Astrocyte of the spinal cord (primary cell): ENCODE results near the gene DMRTB1.

Experiments used
- DNase-seq: peaks from one replicate; pipeline ENCODE4 v3.0.0; 2011; ENCODE audit warnings: low read depth, low spot score
- H3K4me3 ChIP-seq: 2 replicates; pipeline ENCODE4 v1.5.1; 2011; ENCODE audit warnings: low read depth, mild to moderate bottlenecking, low read length, moderate library complexity
- in situ Hi-C: cut with HindIII; loops from 2 replicates; pipeline ENCODE4 v1.10.0; 2017; ENCODE audit warnings: low sequenced_read_pairs
- TF ChIP-seq, protein P1 (sequence below): IDR thresholded peaks from 2 replicates; pipeline ENCODE4 v1.5.1; 2012; ENCODE audit warnings: low read depth, mild to moderate bottlenecking, low read length, inconsistent platforms

Gene DMRTB1

DNA sequence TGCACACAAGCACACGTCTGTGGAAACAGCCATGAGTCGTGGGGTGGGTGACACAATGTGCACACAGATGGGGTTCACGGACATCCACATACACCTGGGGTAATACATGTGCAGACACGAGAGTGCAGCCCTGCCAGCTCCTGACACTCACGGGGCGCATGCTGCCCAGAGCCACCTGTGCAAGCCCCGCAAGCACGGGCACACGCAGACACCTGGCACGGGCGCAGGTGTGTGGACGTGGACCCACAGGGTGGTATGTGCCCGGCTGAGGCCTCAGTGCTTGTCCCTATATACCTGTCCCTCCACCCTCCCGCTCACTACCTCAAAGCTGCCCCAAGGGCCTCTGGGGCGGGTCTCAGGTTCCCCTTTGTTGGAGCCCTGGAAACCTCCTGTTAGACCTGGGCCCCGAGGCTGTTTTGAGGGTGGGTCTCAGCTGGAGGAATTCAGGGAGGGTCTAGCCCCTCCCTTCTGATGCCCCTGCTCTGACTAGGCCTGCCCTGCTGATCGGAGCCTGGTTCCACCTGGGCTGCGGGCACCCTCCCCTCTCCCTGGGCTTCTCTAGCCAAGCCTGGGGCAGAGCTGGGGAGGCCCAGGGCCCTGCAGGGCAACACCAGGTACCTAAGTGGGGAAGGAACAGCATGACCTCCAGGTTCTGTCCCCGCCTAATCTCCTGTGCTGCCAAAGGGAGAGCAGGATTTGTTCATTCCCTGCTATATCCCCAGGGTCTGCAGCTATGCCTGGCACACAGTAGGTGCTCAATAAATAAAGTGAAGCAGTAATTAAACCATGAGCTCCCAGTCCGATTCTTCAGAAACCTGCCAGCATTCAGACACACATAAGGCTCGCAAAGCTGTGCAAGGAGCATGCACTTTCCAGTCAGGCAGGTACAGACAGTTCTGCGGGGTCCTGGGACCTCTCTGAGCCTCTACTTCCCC is 49.1 kb downstream of the DMRTB1 start:
- DNase-seq = no peak
- TF ChIP-seq, protein P1, sequence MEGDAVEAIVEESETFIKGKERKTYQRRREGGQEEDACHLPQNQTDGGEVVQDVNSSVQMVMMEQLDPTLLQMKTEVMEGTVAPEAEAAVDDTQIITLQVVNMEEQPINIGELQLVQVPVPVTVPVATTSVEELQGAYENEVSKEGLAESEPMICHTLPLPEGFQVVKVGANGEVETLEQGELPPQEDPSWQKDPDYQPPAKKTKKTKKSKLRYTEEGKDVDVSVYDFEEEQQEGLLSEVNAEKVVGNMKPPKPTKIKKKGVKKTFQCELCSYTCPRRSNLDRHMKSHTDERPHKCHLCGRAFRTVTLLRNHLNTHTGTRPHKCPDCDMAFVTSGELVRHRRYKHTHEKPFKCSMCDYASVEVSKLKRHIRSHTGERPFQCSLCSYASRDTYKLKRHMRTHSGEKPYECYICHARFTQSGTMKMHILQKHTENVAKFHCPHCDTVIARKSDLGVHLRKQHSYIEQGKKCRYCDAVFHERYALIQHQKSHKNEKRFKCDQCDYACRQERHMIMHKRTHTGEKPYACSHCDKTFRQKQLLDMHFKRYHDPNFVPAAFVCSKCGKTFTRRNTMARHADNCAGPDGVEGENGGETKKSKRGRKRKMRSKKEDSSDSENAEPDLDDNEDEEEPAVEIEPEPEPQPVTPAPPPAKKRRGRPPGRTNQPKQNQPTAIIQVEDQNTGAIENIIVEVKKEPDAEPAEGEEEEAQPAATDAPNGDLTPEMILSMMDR = no peak
- H3K4me3 ChIP-seq = no peak overlapping the region
- in situ Hi-C loops = no loop called here

DNA sequence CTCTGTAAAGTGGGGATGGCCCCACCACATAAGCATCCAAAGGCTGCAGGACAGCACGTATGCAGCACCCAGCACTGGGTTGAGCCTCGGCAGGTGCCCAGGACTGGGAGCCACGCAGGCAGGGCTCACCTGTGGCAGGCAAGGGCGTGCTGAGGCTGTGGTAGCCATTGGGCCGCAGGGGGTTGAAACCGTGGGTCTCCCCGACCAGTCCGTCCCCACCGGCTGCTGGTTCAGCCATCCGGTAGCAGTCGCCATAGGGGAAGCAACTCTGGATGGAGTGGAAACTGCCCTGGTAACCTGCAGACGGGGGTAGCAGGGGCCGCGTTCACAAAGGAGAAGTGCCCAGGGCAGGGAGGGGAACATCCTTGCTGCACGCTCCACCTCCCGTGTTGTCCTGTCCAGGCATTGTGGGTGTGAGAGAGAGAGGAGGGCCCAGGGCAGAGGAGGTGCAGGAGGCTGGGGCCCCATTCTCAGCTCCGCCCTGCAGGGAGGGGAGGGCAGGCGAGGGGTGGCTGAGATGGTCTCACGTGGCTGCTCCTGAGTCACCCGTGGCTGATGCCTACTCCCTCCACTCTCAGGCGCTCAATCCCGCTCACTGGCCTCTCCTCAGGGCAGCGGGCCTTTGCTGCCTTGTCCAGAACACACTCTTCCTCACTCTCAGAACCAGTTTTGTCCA is 49.9 kb downstream of the DMRTB1 start:
- TF ChIP-seq, protein P1 = no peak
- no peak overlapping the region for H3K4me3 ChIP-seq
- in situ Hi-C loops = no loop called here
- no peak for DNase-seq

DNA sequence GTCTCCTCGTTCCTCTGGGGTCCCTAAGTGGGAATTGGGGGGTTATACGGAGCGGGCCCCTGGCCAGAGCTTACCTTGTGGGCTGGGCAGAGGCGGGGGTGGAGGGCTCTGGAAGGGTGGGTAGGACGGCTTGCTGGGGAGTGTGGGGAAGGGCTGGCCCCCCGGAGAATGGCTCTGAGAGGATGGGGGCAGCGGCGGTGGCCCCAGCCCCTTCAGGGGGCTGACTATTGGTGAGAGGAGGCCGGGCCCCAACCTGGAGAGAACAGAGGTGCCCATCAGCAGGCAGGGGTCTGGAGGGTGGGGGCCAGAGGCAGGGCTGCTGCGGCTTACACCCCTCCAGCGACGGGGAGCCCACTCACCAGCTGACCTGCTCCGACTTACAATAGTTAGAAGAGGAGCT is 50.6 kb downstream of the DMRTB1 start:
- TF ChIP-seq, protein P1 = no peak
- in situ Hi-C loops = no loop called here
- no peak overlapping the region for H3K4me3 ChIP-seq
- no peak for DNase-seq

DNA sequence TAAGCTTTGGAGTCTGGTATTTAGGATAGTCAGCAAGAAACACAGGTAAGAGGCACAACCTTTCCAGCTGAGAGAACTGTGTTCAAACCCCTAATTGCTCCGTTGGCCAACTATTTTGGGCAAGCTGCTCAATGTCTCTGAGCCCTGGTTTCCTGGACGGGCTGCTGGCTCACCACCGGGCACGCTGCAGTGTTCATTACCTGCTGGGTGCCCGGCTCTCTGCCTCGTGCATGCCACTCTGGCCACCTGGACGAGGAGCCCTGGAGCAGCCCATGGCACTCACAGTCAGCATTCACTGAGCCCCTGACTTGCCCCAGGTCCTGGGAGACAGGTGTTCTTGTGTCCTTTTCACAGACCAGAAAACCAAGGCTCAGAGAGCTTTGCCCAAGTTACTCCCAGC is 51.0 kb downstream of the DMRTB1 start:
- no peak for DNase-seq
- TF ChIP-seq, protein P1 = no peak
- H3K4me3 ChIP-seq = no peak overlapping the region
- in situ Hi-C loops = no loop called here

DNA sequence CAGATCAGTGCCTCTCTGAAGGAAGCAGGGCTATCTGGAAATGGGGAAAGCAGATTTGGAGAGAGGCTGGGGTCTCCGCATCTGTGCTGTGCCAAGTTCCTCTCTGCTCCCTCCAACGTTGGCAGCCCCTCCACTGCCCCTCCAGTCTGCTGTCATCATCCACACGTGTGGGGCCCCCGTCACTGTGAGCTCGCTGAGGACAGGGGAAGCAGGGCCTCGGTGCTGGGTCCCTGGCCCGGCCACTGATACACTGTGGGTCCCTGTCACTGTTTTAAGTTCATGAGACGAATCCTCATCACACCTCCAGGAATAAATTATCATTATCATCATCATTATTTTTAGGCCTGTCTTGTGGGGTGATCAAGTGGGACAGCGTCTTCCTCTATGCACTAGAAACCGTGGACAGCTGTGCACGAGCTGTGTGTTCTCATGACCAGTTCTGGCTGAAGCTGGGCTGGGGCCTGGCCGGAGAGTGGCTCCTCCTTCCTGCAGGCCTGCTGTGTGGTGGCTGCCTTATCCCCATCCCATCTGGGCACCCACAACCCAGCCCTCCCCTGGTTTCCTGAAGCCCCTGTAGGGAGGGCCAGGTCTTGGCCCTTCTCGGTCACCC is 52.2 kb downstream of the DMRTB1 start:
- no peak for DNase-seq
- H3K4me3 ChIP-seq = no peak overlapping the region
- TF ChIP-seq, protein P1 = no peak
- in situ Hi-C loops = no loop called here

DNA sequence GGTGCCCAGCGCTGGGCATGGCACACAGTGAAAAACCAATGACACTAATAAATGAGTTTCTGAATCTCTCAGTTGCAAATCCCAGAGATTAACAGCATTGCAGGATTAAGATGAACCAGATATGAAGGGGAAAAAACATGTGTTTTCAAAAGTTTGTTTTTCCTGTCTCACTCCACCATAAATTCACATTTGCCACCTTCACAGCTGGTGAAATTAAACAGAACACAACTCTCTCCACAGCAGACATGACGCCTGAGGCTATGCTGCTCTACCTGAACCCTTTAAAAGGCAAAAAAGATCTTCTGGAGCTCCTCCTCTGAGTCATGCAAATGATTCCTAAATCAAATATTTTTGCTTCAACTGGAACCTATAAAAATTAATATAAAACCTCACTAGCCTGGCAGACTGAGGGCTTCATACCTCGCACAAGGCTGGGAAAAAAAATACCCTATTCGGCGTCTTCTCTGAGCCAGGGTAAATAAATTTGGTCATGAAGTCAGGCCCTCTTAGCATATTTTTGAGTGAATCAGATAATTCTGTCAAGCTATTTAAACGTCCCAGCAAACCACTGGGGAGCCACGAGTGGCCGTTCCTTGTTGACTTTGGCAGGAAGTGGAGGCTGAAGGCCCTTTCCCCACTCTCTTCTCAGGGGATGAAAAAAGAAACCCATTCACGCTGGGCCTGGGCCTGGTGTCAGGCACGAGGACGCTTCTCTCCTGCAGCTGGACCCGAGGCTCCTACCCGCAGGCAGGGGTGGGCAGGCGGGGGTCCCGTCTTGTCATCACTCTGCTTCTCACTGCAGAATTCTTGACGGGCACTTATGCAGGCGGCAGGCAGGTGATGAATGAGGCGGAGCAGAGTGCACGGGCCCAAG is 53.0 kb downstream of the DMRTB1 start:
- H3K4me3 ChIP-seq = no peak overlapping the region
- in situ Hi-C loops = no loop called here
- TF ChIP-seq, protein P1 = no peak
- peak; percentile 91 for DNase-seq
